Measurements from ENCODE around the gene MYOF. TPM values are rescaled to one million over a fixed set of nuclear protein-coding genes. Genes with fewer than 3 reads are reported as not detected.
"Not testable (repeated sequence)": the region's sequence is repeated elsewhere in the genome, so short reads cannot be mapped to it uniquely, and the experiment has no call there.

The MYOF gene
- total RNA-seq, 4 donors from 2014 or later, result 41.2 to 114 (median 86.9) TPM

DNA sequence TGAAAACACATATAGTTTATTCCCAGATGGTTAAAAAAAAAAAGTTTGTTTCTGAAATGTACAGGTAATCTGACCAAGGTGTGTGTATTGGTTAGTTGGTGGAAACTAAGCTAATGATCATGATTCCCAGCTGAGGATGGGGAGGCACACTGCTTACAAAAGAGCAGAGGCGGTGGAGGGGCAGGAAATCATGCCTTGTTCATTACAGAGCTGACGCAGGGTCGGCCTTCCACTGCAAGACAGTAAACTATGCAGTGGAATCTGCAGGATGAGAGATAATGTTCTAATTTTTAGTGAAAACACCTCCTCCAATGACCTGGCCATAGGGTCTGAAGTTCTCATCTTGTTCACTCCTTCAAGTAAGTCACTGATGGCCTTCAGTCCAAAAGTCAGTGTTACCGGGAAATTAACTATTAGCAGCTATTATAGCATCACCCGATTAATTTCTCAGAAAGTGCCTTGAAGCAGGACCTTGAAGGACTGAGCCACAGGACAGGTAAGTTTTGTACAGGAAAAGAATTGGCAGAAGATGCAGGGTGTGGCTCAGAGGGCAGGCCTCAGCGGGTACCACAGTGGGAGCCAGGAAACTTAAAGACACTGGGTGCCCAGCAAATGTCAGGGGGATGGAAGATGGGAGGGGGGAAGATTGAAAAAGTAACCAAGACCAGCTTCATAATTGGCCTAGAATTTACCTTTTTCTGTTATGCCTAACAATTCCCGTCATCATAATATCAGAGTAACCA, 36.0 kb downstream of the MYOF start:
- no peak overlapping the region for H3K4me3 ChIP-seq
- intact Hi-C loops (cut with DNase I; ENCODE audit: low total_unique reads), result no loop called here
- peak overlapping the region; percentile 98 to 100 for H3K27ac ChIP-seq
- H3K9me3 ChIP-seq, result no peaks in the 10 kb centered on the region
- TF ChIP-seq, protein P1, sequence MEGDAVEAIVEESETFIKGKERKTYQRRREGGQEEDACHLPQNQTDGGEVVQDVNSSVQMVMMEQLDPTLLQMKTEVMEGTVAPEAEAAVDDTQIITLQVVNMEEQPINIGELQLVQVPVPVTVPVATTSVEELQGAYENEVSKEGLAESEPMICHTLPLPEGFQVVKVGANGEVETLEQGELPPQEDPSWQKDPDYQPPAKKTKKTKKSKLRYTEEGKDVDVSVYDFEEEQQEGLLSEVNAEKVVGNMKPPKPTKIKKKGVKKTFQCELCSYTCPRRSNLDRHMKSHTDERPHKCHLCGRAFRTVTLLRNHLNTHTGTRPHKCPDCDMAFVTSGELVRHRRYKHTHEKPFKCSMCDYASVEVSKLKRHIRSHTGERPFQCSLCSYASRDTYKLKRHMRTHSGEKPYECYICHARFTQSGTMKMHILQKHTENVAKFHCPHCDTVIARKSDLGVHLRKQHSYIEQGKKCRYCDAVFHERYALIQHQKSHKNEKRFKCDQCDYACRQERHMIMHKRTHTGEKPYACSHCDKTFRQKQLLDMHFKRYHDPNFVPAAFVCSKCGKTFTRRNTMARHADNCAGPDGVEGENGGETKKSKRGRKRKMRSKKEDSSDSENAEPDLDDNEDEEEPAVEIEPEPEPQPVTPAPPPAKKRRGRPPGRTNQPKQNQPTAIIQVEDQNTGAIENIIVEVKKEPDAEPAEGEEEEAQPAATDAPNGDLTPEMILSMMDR (IDR thresholded peaks at IDR 0.05), result no peak
- no peak for TF ChIP-seq POLR2A (IDR thresholded peaks at IDR 0.05)
- H3K27me3 ChIP-seq, result no peaks in the 10 kb centered on the region
- peak in 1 of 2 donors; percentile 12 for DNase-seq
- H3K4me1 ChIP-seq, result peaks cover 12 to 17% of the 10 kb centered on the region in 2 donors
- H3K36me3 ChIP-seq, result no peaks in the 10 kb centered on the region

DNA sequence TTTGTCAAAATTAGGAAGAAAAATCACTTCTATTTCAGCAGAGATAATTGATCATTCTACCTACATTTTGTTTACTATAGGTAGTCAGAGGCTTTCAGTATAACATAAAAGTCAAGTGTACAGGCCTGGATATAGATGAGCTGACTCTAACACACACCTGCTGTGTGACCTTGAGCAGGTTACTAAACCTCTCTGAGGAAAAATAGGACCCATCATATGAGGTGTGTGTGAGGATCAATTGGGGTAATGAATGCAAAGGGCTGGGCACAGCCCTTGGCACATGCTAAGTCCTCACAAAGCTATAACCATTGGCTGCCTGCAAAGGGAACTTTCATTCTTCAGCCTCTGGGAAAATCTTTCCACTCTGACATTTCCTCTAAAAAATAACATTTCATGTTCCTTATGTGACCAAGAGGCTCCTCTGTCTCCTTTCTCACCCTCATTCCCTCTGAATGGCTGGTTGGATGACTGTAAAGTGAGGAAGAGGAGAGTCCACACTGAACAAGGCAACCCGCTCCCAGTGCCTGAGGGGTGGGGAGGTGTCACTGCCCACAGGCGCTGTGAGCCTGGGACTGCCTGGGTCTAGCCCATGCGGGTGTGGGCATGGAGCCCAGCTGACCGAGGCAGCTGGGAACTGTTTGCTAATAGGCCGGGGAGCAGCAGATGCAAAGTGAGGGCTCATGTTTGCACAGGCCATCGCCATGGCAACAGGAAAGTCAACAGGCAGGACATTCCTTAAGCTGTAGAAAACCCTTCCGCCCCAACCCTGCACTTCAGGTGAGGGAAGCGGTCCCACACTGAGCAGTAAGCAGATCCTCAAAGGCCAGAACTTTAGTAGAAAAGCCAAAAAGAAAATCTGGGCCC, 36.8 kb downstream of the MYOF start:
- TF ChIP-seq, protein P1 (IDR thresholded peaks at IDR 0.05), result peak in 1 of 4 experiments; percentile 10
- TF ChIP-seq POLR2A (IDR thresholded peaks at IDR 0.05), result peak; percentile 43 to 71
- peaks cover 12 to 17% of the 10 kb centered on the region in 2 donors for H3K4me1 ChIP-seq
- no peak overlapping the region for H3K4me3 ChIP-seq
- H3K9me3 ChIP-seq, result no peaks in the 10 kb centered on the region
- H3K27ac ChIP-seq, result peak overlapping the region; percentile 98 to 100
- intact Hi-C loops (cut with DNase I; ENCODE audit: low total_unique reads), result no loop called here
- peak; percentile 91 to 94 for DNase-seq
- no peaks in the 10 kb centered on the region for H3K27me3 ChIP-seq
- no peaks in the 10 kb centered on the region for H3K36me3 ChIP-seq

DNA sequence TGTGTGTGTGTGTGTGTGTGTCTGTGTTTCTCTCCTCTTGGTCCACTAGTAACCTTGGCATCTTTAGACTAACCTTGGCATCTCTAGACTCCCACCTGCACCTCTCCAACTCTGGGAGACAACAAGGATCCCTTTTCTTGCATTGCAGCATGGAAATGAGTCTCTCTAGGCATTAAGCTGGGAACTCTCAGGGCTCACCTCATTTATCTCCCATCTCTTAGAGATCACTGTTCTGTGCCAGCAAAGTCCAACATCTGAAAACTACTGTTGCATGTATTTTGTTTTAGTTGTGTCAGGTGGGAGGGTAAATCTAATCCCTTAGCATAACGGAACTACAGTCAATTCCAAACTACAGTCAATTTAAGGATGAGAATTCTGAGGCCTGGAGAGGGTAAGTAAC, 38.7 kb downstream of the MYOF start:
- intact Hi-C loops (cut with DNase I; ENCODE audit: low total_unique reads), result no loop called here
- no peak for DNase-seq
- H3K36me3 ChIP-seq, result no peaks in the 10 kb centered on the region
- no peak overlapping the region for H3K4me3 ChIP-seq
- peak overlapping the region; percentile 98 to 100 for H3K27ac ChIP-seq
- TF ChIP-seq, protein P1 (IDR thresholded peaks at IDR 0.05), result no peak
- no peak for TF ChIP-seq POLR2A (IDR thresholded peaks at IDR 0.05)
- H3K9me3 ChIP-seq, result no peaks in the 10 kb centered on the region
- peaks cover 12 to 30% of the 10 kb centered on the region in 2 donors for H3K4me1 ChIP-seq
- H3K27me3 ChIP-seq, result no peaks in the 10 kb centered on the region

DNA sequence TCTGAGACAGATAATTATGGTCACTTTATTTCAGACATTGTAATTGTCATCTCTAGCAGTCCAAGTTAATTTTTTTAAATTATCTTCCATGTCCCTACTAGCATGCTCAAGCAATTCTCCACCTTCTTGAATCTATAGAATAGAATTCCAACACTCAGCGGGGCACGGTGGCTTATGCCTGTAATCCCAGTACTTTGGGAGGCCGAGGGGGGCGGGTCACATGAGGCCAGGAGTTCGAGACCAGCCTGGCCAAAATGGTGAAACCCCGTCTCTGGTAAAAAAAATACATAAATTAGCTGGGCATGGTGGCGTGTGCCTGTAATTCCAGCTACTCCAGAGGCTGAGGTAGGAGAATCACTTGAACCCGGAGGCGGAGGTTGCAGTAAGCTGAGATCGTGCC, 39.4 kb downstream of the MYOF start:
- H3K36me3 ChIP-seq; H3K4me3 ChIP-seq; intact Hi-C loops (cut with DNase I; ENCODE audit: low total_unique reads); H3K27me3 ChIP-seq; DNase-seq; H3K9me3 ChIP-seq: not testable (repeated sequence)
- peaks cover 12 to 32% of the 10 kb centered on the region in 2 donors for H3K4me1 ChIP-seq
- peak overlapping the region; percentile 98 to 100 for H3K27ac ChIP-seq

DNA sequence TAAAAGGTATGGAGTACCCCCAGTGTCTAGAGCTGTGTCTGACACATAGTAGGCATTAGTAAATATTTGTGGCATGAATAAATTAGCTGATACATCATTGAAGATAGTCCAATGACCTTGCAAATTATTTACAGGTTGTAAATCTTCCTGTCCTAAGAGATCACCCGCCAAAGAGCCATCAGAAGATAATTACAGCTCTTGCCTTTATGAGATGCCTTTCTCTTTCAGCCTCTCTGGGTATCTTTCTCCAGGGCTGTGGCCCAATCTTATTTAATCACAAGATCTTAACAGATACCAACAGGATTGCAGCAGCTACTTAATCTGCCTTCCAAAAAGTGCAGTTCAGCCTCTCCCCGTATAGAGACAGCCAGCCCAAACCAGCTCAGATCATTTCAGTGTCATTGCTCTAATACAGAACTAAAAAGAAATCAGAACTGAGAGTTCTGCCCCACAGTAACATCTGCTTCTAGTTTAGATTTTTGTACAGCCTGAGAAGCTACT, 41.5 kb downstream of the MYOF start:
- DNase-seq, result no peak
- TF ChIP-seq, protein P1 (IDR thresholded peaks at IDR 0.05), result no peak
- TF ChIP-seq POLR2A (IDR thresholded peaks at IDR 0.05), result no peak
- intact Hi-C loops (cut with DNase I; ENCODE audit: low total_unique reads), result no loop called here
- peak overlapping the region; percentile 98 to 100 for H3K27ac ChIP-seq
- H3K27me3 ChIP-seq, result no peaks in the 10 kb centered on the region
- no peaks in the 10 kb centered on the region for H3K36me3 ChIP-seq
- peaks cover 10 to 29% of the 10 kb centered on the region in 2 donors for H3K4me1 ChIP-seq
- no peaks in the 10 kb centered on the region for H3K9me3 ChIP-seq
- no peak overlapping the region for H3K4me3 ChIP-seq
